SW 1271 (cell line): ENCODE data around the gene SV2C.
"Not testable (repeated sequence)": the region's sequence is repeated elsewhere in the genome, so short reads cannot be mapped to it uniquely, and the experiment has no call there.

Source experiments
- DNase-seq, 2 experiments: peaks; one replicate each; lab custom pipeline; 2025; lab: John Stamatoyannopoulos, UW

Gene SV2C

DNA sequence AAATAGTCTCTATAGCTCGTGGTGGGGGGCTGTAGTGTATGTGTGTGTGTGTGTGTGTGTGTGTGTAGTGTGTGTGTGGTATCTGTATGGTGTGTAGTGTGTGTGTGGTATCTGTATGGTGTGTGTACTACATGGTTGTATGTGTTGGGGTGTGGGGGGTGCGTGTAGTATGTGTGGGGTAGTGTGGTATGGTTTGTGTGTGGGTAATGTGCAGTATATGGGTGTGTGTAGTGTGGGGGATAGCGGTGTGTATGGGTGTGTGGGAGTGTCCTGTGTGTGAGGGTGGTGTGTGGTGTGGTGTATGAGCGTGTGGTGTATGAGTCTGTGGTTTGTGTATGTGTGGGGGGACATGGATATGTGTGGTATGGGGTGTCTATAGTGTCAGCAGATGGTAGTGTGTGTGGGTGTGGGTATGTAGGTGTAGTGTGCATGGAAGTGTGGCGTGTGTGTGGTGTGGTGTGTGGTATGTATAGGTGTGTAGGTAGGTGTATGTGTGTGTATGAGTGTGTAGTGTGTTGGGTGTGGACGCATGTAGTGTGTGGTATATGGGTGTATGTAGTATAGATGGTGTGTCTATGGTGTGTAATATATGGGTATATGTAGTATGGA is 174.1 kb downstream of the SV2C start:
- DNase-seq, result no peak

- no peak for DNase-seq
These were observed 174.7 kb downstream of the SV2C start for GRCh38 chr5:76257897-76258296.

GRCh38 chr5:76264681-76265080 is 181.5 kb downstream of the SV2C start:
- no peak for DNase-seq

- DNase-seq, result no peak
These were observed 186.2 kb downstream of the SV2C start for GRCh38 chr5:76269259-76269931.

DNA sequence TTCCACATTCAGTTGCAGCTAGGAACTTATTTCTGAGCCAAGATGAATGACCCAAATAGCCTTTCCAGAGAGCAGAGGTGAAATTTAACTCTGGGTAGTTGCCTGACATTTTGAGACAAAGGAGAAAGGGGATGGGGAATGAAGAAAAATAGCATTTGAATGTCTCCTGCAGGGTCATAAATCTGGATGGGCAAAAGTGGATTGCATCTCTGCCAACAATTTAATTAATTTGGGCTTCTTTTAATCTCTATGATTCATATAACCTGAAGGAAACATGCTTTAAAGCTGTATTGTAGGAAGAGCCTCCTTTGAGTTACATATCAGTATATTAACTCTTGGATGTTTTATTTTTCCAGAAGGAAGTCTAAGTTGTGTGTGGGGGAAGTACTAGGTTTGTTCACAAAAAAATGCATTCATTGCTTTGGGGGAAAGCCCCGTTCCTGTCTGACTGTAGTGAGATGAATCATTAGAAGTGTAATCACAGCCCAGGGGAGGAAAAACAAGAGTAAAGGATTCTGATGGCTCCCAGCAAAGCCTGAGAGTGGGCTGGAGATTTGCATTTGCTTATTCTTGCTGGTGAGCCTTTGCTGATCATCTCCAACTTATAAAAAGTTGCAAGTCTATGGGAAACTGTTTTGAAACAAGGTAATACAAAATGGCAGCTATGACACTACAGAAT is 186.9 kb downstream of the SV2C start:
- DNase-seq, result no peak

DNA sequence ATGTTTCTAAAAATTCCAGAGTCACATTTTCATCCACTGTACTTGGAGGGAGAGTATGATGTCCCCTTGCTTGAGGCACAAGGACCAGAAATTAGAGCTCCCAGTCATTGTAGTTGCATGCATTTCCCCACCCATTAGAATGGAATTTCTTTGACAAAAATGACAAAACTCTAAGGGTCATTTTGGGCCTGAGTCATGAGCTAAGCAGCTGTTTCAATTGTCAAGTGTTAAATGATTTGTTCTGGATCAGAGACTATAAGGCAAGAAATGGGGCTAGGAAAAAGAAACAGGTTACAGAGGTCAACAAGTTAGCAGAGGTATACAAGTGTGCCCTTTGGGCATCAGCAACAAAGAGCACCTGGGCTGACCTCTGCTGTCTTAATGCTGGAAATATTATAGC is 188.7 kb downstream of the SV2C start:
- DNase-seq, result no peak

DNA sequence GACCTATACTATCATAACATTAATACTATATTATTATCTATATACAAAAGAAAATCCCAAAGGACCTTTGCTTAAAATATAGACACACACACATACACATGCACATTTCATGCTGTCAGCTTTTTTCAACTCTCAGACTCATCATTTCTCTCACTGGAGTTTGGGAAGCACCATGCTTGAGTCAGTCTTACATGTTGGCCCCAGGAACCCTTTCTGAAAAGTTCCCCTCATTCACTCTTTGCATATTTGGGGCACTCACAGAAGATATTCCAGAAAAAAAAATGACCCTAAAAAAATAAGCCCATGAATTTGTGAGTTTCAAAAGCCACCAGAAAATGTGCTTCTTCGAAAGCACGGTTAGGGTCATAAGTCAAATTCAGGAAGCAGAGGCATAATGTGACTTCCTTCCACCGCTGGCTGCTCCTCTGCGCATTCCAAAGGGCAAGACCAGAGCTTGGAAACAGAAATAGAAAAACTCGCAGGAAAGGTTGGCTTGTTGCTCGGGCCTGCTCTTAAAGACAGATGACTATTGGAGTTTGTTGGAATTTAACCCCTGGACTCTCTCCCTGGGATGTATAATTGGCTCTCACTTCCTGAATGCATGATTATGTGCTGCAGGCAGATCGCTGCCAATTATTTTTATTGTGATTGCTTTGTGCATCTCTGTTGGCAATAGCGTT is 190.2 kb downstream of the SV2C start:
- DNase-seq, result no peak

GRCh38 chr5:76274571-76274970 is 191.4 kb downstream of the SV2C start:
- DNase-seq, result no peak

DNA sequence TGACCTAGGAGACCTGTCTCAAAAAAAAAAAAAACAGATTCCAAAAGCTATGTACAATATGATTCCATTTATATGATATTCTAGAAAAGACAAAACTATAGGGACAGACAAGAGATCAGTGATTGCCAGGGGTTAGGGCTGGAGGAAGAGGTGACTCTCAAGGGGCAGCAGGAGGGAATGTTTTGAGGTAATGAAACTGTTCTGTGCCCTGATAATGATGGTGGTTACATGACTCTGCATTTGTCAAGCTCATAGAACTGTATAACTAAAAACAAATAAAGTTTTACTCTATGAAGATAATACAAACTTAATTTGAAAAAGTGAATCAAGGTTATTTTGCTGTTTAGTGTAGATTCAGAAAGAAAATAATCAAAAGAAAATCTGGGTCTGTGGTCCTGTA is 194.6 kb downstream of the SV2C start:
- DNase-seq, result no peak

DNA sequence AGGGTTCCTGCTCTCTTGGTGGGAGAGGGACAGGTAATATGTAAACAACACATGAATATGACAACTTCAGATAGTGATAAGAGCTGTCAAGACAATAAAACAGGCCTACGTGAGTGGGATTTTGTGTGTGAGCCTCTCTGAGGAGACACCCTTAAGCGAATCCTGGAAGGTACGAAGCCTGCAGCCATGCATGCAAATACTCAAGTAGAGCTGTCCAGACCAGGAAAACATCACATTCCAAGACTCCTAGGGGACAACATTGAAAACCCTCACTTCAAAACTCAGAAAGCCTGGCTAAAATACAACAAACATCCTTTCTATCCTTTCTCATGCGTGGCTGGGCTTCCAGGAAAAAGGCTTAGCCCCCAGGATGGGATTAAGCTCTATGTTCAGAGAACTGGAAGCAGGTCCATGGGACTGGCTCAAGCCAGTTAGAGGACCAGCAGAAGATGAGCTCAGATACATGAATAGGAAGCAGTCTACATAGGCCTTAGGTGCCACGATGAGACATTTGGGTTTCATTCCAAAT is 195.1 kb downstream of the SV2C start:
- DNase-seq, result no peak

DNA sequence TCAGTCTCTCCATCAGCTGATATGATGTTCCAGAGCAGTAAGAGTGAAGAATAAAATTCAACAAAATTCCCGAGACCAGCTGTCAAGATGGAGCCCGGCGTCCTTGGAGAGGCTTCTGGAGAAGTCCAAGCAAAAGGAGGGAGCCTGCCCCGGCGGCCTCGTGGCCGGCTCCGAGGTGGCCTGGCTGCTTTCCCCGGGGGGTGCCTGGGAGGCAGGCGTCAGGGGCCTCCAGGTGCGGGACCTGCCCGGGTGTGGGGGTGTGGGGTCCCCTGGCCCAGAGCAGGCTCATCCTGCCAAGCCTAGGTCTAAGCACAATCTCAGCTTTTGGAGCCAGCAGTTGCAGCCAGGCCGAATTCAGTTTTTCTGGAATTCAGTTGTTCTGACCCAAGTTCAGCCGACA is 197.3 kb downstream of the SV2C start:
- DNase-seq, result no peak

- DNase-seq, result no peak
These were observed 200.5 kb downstream of the SV2C start for GRCh38 chr5:76283670-76284069.

DNA sequence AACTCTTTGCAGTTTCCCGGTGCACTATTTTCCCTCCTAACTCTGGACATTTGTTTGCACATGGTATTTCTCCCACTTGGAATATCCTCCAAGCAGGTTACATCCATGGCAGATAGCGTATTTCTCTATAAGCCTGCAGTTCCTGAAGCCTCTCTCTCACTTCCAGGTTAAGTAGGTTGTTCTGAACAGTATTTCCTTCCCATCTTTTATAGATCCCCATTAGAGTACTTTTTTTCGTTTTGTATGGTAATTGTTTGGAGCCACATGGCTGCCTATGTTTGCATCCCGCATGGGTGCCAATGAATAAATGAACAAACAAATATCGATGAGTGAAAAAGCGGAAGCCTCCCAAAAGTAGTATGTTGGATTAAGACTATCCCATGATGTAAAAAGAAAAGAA is 206.5 kb downstream of the SV2C start:
- no peak for DNase-seq

GRCh38 chr5:76290321-76290757 is 207.2 kb downstream of the SV2C start:
- no peak for DNase-seq

DNA sequence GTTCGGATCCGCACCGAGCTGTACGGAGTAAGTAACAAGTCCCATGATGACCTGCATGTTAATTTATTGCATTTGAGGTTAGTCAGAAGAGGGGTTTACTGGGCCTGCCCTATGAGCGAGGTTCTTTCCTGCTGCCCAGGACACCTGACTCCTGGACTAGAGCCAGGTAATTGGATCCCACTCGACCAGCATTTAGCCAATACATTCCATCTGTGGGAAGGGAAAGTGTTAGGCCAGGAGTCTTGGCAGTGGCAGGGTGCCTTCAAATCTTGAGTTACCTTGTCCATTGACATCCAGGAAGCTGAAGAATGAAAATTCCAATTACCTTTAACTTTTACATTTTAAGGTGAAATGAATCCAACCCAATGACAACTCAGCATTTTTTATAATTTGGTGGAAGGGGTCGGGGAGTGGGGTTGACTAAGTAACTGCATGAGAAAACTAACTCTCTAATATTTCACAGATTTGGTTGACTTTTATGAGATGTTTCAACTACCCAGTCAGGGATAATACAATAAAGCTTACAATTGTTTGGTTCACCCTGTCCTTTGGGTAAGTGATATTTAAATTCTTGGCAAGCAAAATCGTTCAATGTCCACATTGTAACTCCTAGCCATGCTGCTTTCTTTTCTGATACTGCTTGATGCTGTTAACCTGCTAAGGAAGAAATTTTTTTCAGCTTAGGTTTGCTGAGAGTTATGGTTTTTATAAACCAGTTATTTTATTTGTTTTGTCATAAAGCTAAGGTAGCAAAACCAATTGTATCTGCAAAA is 208.3 kb downstream of the SV2C start:
- DNase-seq, result no peak

GRCh38 chr5:76292620-76293322 is 209.6 kb downstream of the SV2C start:
- DNase-seq, result no peak

GRCh38 chr5:76294573-76294972 is 211.4 kb downstream of the SV2C start:
- no peak for DNase-seq

DNA sequence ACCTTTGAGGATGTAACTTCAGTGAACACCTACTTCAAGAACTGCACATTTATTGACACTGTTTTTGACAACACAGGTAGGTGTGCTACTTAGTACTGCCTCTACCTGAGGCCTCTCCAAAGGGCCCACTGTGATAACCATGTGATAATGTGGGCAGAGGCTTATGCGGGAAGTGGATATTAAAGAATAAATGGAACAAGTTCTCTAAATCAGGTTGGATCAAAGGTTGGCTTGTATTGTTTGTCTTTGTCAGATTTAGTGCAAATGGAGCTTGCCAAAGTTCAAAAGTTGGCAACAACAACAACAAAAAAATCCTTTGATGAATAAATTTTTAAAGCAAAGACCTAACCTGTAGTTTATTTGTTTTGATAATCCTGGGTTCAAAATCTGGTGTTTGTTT is 215.7 kb downstream of the SV2C start:
- no peak for DNase-seq

DNA sequence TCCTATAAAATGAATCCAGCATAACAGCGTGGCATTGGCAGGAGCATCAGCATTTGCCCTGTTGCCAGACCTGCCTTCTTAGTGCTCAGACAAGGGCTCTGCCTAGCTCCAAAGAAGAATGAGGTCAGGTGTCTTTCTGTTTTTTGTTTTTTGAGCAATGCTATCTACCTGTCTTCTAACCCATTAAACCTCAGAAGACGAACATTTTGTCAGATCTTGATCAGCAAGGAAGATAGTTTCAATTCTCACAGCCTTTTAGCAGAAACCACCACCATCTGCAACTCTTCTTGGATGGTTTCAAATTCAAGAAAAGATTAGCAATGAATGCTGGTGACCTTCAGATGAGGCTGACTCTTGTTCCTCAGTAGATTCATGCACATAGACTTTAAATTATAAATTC is 216.4 kb downstream of the SV2C start:
- no peak for DNase-seq

GRCh38 chr5:76301932-76302331 is 218.7 kb downstream of the SV2C start:
- not testable (repeated sequence) for DNase-seq

DNA sequence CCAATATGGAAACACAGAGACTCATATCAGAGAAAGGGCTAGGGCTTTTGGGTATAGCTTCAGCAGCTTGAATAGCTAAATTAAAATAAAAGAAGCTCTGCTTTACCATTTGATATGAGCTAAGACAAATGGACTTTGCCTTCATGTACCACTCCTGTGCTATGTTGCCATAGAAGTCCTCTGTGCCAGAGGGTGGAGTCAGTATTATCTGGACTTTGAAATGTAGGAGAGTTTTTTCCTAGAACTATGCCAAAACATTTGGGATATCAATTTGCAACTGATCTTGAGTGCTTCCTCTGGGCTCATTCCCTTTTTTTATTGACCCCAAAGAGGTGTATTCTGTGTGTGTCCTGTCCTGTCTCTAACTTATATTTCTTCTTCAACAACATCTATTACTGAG is 219.5 kb downstream of the SV2C start:
- DNase-seq, result not testable (repeated sequence)
